ENCODE results near the gene MS4A8.
"Not testable (repeated sequence)": the region's sequence is repeated elsewhere in the genome, so short reads cannot be mapped to it uniquely, and the experiment has no call there.

The MS4A8 gene

DNA sequence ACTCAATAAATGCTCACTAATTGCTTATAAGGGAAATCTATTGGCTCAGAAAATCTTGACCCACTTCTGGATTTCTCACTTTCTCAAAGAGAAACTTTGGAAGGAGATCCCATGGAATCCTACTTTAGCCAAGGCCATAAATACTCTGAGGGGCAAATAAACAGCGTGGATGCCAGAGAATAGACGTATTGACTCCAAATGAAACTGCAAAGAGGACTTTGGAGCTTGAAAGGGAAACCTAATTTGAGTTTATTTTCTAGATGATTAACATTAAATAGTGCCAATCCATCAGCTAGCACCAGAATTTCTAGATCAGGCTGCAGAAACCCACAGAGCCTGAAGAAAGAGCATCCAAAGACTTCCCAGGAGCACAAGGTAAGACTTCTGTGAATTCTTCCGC, 25.0 kb downstream of the MS4A8 start, which contains the start of gene MS4A18:
Gene MS4A18 (plus strand): TSS at position 301 of the 400 bp plus-strand sequence.
- DNase-seq (ENCODE audit: low spot score), result no peak

DNA sequence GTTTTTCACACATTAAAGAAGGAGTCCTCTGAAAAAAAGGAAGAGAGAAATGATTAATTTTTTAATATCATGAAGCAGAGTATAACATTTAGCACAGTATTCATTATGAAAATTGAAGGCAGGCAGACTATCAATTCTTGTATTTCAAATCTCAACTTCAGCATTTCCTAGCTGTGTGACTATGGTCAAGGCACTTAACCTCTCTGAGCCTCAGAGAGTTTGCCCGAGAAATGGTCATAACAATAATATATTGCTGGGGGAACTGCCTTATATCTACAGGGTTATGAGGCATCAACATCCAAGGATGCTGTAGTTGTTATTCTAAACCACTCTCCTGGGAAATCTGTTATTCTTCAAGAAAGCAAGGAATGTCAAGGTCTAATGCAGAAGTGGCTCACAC, 26.2 kb downstream of the MS4A8 start:
- no peak for DNase-seq (ENCODE audit: low spot score)

DNA sequence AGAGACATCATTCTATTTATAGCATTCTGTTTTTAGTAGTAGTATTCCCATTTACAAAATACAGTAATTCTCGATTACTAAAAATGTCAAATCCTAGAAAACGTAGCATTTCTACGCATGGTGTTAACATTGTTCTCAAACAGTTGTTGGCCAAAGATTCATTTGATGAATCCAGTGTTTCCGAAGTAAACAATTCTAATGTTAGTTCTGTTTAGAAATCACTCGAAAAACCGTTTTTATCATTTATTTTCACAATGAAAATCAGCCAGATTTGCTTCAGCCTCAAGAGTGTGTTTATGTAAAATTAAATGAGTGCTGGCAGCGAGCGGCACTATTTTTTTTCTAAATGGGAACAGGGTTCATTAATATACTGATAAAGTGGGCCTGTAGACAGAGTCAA, 32.2 kb downstream of the MS4A8 start:
- no peak for DNase-seq (ENCODE audit: low spot score)

DNA sequence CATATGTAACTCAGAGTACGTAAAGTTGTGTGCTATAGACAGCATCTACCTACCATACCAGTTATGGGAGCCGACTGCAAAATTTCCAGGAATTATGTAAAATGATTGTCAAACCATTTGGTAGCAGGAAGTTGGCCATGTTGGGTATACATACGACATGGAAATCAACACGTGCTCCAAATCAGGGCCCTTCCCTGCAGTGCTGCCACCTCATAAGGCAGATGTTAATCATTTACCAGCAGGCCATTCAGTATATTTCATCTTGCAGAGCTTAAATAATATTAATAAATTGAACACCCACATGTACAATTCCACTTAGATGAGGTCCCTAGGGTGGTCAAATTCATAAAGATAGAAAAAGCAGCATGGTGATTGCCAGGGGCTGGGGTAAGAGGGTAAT, 34.9 kb downstream of the MS4A8 start:
- DNase-seq (ENCODE audit: low spot score), result no peak

DNA sequence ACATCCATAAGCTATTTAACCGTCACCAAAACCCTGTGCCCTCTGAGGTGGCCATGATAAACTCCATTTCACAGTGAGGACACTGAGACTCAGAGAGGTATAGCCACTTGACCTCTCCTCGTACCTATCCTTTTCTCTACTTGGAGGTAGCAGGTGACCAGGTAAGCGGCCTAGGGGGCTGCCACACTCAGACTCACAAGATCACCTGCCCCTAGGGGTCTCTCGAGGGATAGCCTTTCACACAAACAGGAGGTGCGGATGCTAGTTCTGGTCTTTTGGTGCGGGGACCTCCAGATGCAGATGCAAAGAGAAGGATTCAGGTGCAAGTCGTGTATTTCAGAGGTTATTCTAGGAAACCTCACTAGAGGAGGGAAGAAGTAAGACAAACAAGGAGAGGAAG, 39.7 kb downstream of the MS4A8 start:
- DNase-seq (ENCODE audit: low spot score), result no peak

DNA sequence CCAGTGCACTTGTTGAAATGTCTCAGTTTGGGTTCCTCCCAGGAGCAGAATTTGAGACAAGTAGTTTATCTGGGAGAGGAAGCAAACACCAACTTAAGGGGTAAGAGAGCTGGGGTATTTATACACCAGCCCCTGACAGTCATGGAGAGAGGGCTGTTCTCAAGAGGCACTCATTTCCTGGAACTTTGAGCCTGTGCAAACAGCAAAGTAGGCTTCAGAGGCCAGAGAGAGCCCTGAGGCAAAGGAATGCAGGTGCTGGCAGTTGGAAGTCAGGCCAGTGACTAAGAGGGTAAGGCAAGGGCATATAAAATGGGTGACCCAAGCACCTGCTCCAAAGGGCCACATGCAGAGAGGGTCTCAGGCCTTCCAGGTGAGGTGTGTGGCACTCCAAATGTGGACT, 41.2 kb downstream of the MS4A8 start:
- DNase-seq (ENCODE audit: low spot score), result no peak

DNA sequence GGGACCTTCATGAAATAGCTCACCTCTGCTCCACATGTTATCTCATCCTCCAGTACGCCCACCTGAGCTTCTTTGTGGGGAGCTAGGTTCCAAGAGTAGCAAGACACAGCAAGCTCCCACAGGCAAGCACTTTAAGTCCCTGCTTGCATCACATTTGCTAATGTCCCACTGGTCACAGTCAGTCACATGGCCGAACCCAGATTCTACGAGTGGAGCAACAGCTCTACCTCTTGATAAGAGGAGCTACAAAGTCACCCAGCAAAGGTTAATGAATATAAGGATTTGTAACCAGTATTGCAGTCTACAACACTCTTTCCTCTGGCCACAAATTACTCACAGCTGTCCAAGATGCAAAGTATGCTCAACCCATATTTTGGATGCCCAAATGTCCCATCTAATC, 42.0 kb downstream of the MS4A8 start:
- DNase-seq (ENCODE audit: low spot score), result no peak

DNA sequence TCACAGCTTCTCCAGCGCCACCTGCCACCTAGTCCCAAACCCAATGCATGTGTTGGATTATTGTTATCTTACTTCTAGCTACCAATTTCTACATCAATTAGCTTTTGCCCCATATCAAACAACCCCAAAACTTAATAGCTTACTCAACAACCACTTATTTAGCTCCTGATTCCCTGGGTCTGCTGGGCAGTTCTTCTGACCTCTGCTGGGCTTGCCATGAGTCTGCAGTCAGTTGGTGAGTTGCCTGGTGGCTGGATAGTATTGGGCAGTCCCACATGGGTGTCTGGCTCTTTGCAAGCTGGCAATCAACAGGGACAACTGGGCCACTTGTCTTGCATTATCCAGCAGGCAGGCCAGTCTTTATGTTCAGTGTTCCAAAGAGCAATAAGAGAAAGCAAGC, 43.6 kb downstream of the MS4A8 start:
- DNase-seq (ENCODE audit: low spot score), result no peak

DNA sequence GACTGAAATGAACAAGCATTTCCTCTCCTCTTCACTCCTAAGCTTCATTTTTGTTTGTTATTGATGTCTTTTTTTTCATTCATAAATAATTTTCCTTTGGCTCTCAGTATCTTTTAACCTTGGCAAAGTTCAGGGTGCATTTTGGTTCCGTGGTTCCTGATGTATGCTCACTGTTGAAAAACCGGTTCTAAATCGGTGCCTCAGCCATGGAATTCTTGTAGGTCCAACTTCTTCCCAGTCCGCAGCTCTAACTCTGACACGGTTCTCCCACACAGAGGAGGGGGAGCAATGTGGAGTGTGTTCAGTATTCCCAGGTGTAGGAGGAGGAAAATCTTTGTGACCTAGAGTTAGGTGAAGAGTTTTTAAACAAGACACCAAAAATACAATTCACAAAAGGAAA, 44.7 kb downstream of the MS4A8 start:
- DNase-seq (ENCODE audit: low spot score), result no peak

DNA sequence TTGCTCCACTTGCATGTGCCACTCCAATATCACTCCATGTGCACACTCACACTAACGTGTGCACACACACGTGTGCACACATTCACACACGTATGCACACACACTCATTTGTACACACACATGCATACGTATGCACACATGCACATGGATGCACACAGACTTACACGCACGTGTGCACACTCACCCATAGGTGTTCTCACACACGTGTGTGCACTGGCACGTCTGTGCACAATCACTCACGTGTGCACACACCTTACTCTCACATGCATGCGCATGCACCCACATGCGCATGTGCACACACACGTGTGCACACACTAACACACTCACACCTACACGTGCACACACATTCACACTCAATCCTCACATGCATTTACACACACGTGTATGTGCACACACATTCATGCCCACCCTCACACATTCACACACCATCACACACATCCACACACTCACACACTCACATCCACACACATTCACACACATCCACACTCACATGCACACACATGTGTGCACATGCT, 48.0 kb downstream of the MS4A8 start:
- no peak for DNase-seq (ENCODE audit: low spot score)

DNA sequence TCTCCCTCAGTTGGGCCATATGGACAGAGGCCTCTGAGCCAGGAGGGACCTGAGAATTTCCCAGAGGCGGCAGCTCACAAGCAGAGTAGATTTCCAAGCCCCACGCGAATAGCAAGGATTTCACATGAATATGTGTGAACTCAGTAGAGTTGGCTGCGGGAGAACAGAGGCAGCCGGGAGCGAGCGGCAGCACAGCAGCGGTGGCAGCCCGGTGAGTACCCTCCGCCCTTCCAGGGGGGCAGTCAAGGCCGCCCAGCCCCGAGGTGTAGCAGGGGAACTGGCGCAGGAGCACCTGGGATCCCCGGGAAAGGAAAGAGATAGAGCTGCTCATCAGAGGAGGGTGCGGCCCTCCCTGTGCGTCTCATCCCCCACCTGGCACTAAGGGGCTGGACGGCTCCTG, 48.8 kb downstream of the MS4A8 start:
- no peak for DNase-seq (ENCODE audit: low spot score)

DNA sequence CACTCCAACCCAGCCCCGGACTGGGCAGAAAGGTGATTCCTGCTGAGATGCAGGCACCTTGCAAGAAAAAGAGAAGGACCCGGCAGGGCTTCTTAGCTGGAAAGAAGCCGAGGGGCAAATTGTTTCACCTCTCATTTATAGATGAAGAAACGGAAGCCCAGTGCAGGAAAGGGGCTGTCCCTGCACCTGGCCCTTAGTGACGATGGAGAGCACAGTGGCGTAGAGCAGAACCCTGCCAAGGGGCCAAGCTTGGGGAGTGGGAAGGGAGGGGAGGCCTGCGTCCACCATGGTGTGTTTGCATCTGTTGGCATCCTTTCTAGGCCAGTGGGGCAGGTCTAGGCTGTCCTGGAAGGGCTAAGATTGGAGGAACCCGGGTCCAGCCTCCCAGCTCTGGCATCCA, 49.4 kb downstream of the MS4A8 start:
- no peak for DNase-seq (ENCODE audit: low spot score)

DNA sequence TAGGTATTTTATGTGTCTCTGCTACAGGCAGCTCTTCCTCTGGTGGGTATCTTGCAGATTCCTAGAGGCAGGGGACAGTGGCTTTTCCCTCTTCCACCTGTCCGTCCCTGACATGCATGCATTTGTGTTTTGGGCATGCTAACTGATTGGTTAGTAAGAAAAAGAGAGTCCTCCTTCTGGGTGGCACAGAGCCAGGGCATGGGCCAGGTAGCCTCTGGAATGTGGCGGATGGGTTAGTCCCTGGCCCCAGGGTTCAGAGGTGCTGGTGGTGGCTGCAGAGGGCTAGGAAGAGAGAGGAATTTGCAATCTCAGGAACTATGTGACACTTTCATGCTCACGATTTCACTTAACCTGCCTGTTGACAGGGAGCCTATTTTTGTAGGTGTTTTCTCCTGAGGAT, 51.5 kb downstream of the MS4A8 start:
- DNase-seq (ENCODE audit: low spot score), result no peak

DNA sequence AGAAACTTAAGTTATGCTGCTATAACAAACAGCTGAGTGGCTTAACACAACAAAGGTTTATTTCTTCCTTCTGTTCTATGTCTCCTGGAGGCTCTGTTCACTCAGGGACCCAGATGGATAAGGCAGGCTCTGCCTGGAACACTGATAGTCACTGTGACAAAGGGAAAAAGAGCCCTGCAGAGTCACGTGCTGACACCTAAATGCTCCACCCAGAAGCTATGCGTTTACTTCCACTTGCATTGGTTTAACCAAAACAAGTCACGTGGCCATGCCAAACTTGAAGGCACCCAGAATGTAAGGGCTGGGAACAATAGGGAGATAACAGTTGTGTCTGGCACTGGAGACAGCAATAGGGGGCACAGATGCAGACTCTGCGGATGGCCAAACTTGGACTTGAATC, 53.9 kb downstream of the MS4A8 start:
- no peak for DNase-seq (ENCODE audit: low spot score)

DNA sequence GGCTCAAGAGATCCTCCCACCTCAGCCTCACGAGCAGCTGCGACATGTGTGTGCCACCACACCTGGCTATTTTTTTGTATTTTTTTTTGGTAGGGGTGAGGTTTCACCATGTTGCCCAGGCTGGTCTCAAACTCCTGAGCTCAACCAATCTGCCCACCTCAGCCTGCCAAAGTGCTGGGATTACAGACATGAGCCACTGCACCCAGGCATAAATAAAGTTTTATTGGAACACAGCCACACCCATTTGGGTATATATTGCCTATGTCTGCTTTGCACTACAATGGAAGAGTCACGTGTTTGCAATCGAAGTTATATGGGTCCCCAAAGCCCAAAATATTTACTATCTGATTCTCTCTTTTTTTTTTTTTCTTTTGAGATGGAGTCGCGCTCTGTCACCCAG, 55.5 kb downstream of the MS4A8 start:
- DNase-seq (ENCODE audit: low spot score), result no peak

DNA sequence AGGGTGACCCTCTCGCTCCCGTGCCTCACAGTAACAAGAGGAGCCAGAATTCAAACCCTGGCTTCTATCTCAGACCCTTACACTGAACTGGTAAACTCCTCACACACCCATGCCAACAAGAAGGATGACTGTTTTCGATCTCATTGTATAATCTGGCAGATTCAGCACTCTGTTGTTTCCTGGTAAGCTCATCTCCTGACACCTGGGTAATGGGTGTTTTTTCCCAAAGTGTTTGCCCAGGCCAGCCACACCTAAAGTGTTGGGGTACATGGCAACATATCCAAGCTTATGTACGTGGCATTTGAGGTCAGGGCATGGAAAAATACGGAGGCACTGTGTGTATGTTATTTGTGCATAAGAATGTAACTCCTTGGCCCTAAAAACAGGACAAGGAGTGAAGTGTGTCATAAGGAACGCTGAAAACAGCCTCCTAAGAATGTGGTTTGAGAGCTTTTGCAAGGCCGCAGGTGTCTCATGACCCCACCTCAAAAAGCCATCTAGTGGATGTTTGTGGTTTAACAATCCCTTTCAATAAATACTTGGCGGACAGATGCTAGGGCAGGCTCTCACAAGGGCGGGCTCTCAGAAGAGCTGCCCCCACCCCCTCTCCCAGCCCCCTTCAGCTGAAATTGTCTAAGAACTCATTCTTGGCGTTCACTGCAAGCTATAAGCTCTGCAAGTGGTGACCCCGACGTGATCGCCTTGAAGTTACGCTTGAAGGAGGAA, 57.1 kb downstream of the MS4A8 start, which contains the start of gene MS4A15:
Gene MS4A15 (plus strand): TSS at position 561 of the 726 bp plus-strand sequence. CDS start 6,867 bp downstream, outside the sequence.
- peak; percentile 33 for DNase-seq (ENCODE audit: low spot score)

DNA sequence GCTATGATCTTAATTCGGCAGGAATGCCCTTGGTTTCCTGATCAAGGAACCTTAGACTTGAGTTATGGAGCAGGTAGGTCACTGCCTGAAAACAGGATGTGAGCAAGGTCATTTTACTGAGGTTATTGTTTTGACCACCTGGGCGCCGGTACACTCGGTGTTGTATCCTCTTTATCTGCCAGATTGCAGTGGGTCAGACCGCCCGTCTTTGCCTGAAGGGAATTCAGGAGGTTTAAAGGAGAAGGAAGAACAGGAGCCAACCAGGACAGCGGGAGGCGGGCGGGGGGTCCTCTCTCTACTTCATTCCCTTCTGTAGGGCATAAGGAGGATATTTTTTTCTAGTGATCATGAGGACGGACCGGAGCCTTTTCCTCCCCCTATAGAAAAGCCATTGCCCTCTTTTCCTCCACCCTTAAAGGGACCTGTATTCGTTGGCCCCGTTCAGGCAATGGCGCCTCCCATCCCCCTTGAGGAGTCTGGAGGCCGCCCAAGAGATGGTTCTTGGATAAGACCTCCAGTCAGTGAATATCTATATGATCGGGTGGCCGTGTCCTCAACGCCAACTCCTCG, 57.9 kb downstream of the MS4A8 start:
- no peak for DNase-seq (ENCODE audit: low spot score)

DNA sequence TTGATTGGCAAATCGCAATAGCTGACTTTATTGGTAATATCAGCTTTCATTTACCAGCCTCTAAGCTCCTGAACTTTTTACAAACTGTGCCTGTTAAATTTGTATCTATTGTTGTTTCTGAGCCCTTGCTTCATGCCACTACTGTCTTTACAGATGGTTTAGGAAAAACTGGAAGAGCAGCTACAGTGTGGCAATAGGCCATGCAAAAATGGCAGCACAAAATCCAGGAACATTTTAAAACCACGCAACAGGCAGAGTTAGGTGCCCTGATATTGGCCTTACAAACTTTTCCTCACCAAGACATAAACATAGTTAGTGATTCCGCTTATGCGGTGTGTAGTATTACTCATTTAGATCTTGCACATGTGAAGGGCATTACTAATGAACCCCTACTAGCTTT, 59.3 kb downstream of the MS4A8 start:
- DNase-seq (ENCODE audit: low spot score), result not testable (repeated sequence)

DNA sequence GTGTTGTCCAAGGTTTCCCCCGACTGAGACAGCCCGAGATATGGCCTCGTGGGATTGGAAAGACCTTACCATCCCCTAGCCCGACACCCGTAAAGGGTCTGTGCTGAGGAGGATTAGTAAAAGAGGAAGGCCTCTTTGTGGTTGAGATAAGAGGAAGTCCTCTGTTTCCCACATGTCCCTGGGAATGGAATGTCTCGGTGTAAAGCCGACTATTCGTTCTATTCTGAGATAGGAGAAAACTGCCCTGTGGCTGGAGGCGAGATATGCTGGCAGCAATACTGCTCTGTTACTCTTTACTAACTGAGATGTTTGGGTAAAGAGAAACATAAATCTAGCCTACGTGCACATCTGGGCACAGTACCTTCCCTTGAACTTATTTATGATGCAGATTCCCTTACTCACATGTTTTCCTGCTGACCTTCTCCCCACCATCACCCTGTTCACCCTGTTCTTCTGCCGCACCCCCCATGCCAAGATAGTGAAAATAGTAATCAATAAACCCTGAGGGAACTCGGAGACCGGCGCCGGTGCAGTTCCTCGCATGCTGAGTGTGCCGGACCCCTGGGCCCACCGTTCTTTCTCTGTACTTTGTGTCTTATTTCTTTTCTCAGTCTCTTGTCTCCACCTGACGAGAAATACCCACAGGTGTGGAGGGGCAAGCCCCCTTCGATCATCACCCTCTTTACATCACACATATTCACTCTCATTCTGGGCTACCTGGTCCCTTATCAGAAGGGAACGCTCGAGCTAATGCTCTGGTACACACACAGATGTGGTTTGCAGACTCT, 60.2 kb downstream of the MS4A8 start:
- DNase-seq (ENCODE audit: low spot score), result not testable (repeated sequence)

DNA sequence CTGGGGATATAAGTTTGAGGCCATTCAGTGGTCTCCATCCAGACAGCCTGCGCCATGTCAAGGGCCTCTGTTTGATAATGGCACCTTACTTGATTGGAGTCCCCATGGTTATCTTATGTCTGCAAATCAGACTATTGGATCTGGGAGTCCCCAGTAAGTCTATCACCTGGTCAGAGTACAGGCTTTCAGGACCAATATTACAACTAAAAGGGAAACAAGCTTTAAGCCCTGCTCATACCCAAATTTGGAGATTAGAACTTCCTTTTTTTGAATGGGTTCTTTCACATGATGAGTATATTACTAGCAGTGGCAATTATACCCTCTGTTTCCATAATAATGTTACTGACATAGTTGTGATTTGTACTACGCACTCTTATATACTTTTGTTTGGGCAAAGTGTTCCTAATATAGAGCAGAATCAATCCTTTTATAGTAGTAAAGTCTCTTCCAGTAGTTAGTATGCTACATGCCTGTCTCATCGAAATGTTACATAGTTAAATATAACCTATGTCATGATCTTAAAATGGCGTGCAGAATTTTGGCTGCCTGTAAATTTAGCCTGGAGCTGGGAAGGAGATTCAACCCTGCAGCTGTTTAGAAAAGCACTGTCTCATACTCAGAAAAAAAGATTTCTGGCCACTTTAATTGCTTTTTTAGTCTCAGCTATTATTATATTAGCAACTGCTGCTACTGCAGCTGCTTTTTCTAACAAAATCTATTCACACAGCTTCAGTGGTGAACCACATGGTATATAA, 62.2 kb downstream of the MS4A8 start:
- DNase-seq (ENCODE audit: low spot score), result no peak

DNA sequence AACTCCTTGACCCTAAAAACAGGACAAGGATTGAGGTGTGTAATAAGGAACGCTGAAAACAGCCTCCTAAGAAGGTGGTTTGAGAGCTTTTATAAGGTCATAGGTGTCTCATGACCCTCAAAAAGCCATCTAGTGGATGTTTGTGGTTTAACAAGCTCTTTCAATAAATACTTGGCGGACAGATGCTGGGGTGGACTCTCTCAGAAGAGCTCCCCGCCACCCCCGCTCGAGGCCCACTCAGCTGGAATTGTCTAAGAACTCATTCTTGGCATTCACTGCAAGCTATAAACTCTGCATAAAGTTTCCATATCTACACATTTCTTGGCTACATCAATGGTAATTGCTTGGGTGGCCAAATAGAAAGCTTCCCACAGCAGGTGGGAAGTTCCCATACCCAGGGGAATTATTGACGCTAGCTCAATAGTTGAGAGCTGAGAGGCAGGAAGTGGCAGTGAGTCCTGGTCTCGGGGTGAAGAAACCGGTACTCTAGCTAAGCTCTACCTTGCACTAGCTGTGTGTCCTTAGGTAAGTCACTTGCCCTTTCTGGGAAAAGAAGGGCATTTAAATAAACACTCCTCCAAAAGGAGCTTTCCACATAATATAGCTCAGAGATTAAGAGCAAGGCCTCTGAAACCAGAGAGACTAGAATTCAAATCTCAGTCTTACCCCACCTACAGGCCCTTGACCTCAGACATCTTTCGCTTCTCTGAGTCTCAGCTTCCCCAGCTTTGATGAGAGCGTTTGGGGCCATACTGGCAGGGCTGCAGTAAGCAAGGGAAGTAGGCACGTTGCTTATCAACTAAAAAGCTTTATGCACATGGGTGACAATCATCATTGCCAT, 63.7 kb downstream of the MS4A8 start:
- no peak for DNase-seq (ENCODE audit: low spot score)

Measured in SK-N-DZ (cell line).